Measurements from ENCODE around the gene SRPX. TPM values are rescaled to one million over a fixed set of nuclear protein-coding genes. Genes with fewer than 3 reads are reported as not detected.

Gene SRPX
- polyA plus RNA-seq, 3 donors = 10.0 to 18.7 (median 16.6) TPM

GRCh38 chrX:38220024-38220414, 652 bp downstream of the SRPX start:
- peak in 6 of 11 donors; percentile 5 to 34 (median 14) for DNase-seq (ENCODE audit: extremely low read depth in 1 of 11, low read depth in 9 of 11, low spot score in 4 of 11)

- no peak for DNase-seq (ENCODE audit: extremely low read depth in 1 of 11, low read depth in 9 of 11, low spot score in 4 of 11)
Observed at GRCh38 chrX:38216642-38217041, 4.0 kb downstream of the SRPX start.

DNA sequence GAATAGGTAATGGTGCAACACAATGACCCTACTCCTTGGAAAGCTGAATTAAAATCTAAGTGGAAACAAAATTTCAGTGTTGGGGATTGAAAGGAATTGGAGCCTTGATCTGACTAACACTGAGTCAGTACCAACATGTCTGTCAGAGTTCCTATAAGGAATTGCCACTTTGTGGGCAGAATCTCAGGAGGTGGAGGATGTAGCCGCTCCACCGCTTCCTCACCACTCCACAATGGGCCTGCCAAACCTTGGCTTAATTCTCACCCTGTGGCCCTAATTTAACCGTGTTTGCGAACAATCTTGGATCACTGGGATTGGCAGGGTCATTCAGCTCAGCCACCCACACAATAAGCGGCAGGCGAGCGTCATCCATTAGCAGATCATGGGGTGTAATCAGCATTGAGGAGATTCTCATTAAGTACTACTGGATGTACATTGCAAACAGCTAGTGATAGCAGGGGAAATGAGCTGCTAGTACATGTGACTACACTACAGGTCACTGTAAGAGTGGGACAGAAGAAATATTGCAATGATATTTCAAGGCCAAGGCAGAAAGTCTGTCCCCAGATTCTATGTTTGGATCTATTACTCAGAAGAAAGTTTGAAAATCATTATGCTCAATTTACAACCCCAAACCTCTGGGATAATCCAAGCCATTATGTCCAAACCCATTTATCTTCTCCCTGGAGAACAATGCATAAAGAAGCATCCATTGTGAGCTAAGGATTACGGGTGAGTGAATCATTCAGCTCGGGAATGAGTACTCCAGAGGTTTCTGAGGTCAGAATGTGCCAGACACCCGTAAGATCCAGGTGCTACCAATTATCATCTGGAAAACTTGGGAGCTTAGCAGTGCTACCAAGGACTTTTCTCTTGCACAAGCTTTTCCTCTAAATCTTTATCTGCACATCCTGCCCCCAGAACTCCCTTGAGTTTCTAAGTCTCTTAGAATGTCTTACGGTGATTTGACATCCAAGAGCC, 5.8 kb downstream of the SRPX start:
- DNase-seq (ENCODE audit: extremely low read depth in 1 of 11, low read depth in 9 of 11, low spot score in 4 of 11) = no peak

DNA sequence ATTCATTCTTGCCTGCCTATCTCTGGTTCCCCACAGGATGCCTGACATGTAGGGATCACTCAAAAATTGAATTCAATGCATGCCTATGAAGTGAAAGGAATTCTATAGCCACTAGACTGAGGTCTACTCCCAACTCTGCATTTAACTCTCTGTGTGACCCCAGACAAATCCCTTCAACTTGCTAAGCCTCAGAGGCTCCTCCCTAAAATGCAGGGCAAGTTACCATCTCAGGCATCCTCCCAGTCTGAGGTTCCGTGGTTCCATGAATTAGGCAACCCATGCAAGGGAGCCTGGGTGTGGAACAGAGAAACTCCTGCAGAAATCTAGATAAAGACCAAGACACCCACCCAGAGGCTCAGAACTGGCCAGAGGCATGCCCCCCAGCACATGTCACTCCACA, 6.6 kb downstream of the SRPX start:
- DNase-seq (ENCODE audit: extremely low read depth in 1 of 11, low read depth in 9 of 11, low spot score in 4 of 11) = no peak

- DNase-seq (ENCODE audit: extremely low read depth in 1 of 11, low read depth in 9 of 11, low spot score in 4 of 11) = no peak
Observed at GRCh38 chrX:38211891-38212635, 8.6 kb downstream of the SRPX start.

DNA sequence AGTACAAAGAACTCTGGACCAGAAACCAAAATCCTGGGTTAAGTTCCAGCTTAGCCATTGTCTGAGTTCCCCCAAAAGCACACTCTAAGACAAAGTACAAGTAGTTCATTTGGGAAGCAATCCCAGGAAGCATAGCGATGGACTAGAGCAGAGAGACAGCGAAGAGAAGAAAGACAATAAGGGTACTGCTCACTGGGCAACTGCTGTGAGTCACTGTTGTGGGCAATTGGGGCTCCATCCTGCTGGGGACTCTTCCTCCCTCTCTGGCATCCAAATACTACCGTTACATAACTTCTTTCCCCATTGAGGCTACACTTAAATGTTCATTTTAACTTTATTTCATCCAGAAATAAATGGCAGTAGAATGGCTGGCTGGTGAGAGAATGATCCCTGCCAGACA, 14.1 kb downstream of the SRPX start:
- no peak for DNase-seq (ENCODE audit: extremely low read depth in 1 of 11, low read depth in 9 of 11, low spot score in 4 of 11)

- DNase-seq (ENCODE audit: extremely low read depth in 1 of 11, low read depth in 9 of 11, low spot score in 4 of 11) = no peak
Observed at GRCh38 chrX:38206036-38206435, 14.6 kb downstream of the SRPX start.

GRCh38 chrX:38205039-38205438, 15.6 kb downstream of the SRPX start:
- DNase-seq (ENCODE audit: extremely low read depth in 1 of 11, low read depth in 9 of 11, low spot score in 4 of 11) = no peak

GRCh38 chrX:38192007-38192810, 28.5 kb downstream of the SRPX start:
- no peak for DNase-seq (ENCODE audit: extremely low read depth in 1 of 11, low read depth in 9 of 11, low spot score in 4 of 11)

DNA sequence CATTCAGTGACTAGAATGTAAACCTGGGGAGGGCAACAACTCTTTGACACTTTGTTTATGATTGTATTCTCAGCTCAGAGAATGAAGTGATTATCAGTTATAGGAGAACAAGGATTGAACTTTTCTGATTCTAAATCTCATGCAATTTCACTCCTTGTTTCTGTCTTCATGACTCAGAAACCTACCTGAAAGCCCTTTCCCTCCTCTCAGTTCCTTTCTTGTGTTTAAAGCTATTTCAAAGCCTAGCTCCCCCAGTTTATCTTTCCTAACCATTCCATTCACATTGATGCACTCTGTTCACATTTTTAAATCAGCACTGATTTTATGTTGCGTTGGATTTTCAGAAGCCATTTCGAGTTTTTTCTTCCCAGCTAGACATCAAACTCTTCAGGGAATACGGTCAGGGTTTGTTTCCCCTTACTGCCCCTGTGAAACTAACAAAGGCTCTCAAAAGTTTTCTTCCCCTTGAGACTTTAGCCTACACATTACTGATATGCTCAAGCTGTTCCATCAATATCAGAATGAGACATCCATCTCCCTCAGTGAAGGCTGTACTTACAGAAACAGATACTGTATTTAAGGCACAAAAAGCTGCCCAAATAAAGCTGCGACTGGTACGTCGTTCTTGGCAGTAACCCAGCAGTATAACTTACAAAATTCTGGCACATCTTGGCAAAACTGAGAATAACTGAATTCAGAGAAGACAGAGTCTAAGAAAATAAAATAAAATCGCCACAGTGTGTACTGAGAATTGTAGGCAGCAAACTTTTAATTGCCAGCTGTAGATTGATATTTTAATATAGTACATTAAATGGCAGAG, 31.0 kb downstream of the SRPX start:
- no peak for DNase-seq (ENCODE audit: extremely low read depth in 1 of 11, low read depth in 9 of 11, low spot score in 4 of 11)

DNA sequence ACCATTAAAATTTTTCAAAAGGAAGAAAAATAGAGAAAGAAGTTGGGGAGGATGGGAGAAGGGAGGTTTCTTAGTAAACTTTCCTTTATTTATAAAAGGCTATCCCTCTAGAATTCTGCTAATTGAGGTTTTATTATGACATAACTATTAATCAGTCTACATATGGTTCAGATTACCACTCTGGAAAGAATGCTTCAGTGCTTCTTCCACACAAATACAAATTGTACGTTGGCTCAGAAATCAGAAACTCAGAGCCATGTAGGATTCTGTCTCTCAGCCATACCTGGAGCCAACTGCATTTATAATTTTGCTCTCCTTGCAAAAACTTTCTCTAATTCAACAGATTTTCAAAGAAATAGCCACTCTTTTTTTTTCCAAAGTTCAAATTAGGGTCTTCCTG, 37.1 kb downstream of the SRPX start:
- DNase-seq (ENCODE audit: extremely low read depth in 1 of 11, low read depth in 9 of 11, low spot score in 4 of 11) = no peak

GRCh38 chrX:38181357-38181756, 39.3 kb downstream of the SRPX start:
- no peak for DNase-seq (ENCODE audit: extremely low read depth in 1 of 11, low read depth in 9 of 11, low spot score in 4 of 11)

GRCh38 chrX:38178396-38178795, 42.3 kb downstream of the SRPX start:
- no peak for DNase-seq (ENCODE audit: extremely low read depth in 1 of 11, low read depth in 9 of 11, low spot score in 4 of 11)

DNA sequence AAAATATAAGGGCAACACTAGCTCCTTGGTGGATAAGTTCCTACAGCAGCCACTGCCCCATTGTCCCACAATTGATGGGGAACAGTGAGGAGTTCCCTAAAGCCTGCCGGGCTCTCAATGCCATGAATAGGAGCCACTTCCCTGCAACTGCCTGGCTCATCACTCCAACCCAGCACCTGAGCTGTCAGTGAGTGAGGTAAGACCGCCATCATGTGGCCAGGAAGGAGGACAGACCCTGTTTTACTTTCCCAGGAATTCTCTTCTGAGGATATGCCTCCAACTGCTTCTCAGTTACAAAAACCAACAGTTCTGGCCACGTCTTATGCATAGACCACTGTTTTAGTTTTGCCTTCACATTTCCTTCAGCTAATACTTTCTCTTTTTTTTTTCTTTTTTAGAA, 45.5 kb downstream of the SRPX start:
- DNase-seq (ENCODE audit: extremely low read depth in 1 of 11, low read depth in 9 of 11, low spot score in 4 of 11) = peak in 10 of 11 donors; percentile 1 to 27 (median 17)

- DNase-seq (ENCODE audit: extremely low read depth in 1 of 11, low read depth in 9 of 11, low spot score in 4 of 11) = no peak
Observed at GRCh38 chrX:38172596-38172995, 48.1 kb downstream of the SRPX start.

- no peak for DNase-seq (ENCODE audit: extremely low read depth in 1 of 11, low read depth in 9 of 11, low spot score in 4 of 11)
Observed at GRCh38 chrX:38170556-38170955, 50.1 kb downstream of the SRPX start.

DNA sequence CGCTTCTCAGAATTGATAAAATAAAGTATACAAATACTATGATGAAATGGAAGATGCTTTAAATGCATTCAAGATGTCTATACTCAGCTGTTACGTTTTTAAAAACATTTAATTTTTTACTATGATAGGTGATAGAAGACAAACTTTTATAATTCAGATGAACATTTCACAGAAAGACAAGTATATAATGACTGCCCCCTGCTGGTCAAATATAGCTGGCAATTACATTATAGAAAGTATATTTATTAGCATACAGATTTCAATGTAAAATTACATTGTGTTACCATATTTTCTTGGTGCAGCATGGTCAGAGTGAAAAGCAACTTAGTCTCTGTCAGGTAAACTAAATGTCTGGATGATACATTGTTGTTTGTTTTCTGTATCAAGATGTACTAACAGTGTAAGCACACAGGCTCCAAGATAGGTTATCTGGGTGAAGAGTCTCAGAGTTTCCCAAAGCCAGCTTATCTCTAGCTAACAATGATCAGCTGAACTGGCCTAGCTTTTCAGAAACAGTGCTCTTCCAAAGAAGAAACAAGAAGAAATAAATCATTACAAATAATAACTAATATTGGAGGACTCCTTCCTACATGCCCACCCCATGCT, 54.1 kb downstream of the SRPX start:
- DNase-seq (ENCODE audit: extremely low read depth in 1 of 11, low read depth in 9 of 11, low spot score in 4 of 11) = peak in 7 of 11 donors; percentile 2 to 24 (median 10)

GRCh38 chrX:38165023-38165422, 55.6 kb downstream of the SRPX start:
- no peak for DNase-seq (ENCODE audit: extremely low read depth in 1 of 11, low read depth in 9 of 11, low spot score in 4 of 11)

Measured in renal cortex interstitium (tissue), 11 donors.